Mucosa of rectum (tissue), 2 donors: ENCODE measurements around the gene SLC5A6.
A peak's percentile ranks its signal among the peaks of the same experiment; 100 is the strongest.

Experiments
- H3K27ac ChIP-seq, 2 donors: one replicate each; pipeline ENCODE4 v1.7.0; 2013; ENCODE audit warnings: inconsistent platforms in 2 of 2, low read depth in 2 of 2, low read length in 2 of 2
- H3K27me3 ChIP-seq, 2 donors: one replicate each; pipeline ENCODE4 v1.7.0; 2013; ENCODE audit warnings: low read length in 2 of 2; ENCODE audit not compliant: control insufficient read depth in 2 of 2, insufficient read depth in 2 of 2
- H3K36me3 ChIP-seq, 2 donors: one replicate each; pipeline ENCODE4 v1.7.0; 2013; ENCODE audit warnings: low read length in 2 of 2; ENCODE audit not compliant: control insufficient read depth in 2 of 2, insufficient read depth in 2 of 2
- H3K4me1 ChIP-seq, 2 donors: one replicate each; pipeline ENCODE4 v1.7.0; 2013; ENCODE audit warnings: low read length in 2 of 2, mild to moderate bottlenecking in 1 of 2; ENCODE audit not compliant: control insufficient read depth in 2 of 2, insufficient read depth in 2 of 2
- H3K4me3 ChIP-seq, 2 donors: one replicate each; pipeline ENCODE4 v1.7.0; 2013; ENCODE audit warnings: low read length in 2 of 2
- H3K9ac ChIP-seq, 2 donors: one replicate each; pipeline ENCODE4 v1.7.0; 2013; ENCODE audit warnings: low read length in 2 of 2, low read depth in 1 of 2, mild to moderate bottlenecking in 1 of 2
- H3K9me3 ChIP-seq, 2 donors: one replicate each; pipeline ENCODE4 v1.7.0; 2013; ENCODE audit warnings: low read length in 2 of 2; ENCODE audit not compliant: control insufficient read depth in 2 of 2
- donor health status: healthy.
- donor health status: Normal muscosa, but diverticular disease.

SLC5A6 gene

DNA sequence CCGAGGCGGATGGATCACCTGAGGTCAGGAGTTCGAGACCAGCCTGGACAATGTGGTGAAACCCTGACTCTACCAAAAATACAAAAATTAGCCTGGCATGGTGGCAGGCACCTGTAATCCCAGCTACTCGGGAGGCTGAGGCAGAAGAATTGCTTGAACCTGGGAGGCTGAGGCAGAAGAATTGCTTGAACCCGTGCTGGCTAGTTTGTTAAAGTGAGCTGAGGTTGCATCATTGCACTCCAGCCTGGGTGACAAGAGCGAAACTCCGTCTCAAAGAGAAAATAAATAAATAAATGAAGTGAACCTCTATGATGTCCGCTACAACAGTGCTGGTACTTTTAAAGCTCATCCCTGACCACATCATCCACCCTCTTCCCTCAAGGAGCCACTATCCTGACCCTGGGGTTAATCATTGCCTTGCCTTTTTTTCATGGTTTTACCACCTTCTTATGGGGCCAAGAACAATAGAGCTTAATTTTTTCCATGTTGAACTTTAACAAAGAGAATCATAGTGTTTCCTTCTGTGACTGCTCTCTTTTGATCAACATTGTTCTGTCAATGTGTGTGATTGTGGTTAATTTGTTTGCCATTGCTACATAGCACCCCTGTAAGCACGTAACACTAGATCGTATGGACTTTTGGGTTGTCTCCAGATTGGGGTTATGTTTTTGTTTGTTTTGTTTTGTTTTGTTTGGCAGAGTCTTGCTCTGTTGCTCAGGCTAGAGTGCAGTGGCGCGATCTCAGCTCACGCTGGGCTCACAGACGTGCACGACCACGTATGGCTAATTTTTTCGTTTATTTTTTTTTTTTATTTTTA, 17.3 kb downstream of the SLC5A6 start:
- Histone ChIP-seq H3K4me1 (no peaks in the 10 kb centered on the region), H3K4me3 (no peak overlapping the region), H3K27me3 (no peaks in the 10 kb centered on the region), H3K36me3 (no peaks in the 10 kb centered on the region), H3K27ac (no peak overlapping the region), H3K9ac (no peak overlapping the region), H3K9me3 (no peaks in the 10 kb centered on the region)

DNA sequence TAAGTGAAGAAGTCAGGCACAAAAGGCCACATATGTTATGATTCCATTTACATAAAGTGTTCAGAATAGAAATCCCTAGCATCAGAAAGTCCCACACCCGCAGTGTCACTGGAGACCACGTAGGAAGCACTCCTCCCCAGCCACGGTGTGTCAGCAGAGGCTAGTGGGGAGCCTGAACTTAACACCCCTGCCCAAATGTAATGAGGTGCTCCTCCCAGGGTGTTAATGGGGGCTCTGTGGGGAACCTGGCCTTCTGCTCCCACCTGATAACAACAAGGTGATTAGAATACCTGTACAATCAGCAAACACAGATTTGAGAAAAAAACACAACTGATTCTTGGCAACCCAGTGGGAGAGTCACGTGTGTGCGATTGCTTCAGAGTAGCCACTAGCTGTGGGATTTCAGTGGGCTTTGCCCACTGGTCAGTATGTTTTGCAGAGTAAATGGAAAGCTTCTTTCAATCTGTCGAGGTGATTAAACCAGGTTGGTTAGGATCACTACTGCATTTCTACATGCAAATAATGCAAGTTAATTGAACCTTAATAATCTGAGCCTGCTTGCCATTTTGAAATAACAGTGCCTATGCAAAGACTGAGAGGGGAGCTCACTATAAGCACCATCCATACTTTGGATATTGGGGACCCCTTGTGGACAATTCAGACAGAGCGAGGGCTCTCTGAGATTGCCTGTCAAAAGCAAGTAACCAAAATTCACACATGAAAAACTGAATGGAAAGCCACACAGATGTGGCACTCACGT, 20.8 kb downstream of the SLC5A6 start:
- Histone ChIP-seq H3K9me3 (no peaks in the 10 kb centered on the region), H3K27me3 (no peaks in the 10 kb centered on the region), H3K36me3 (no peaks in the 10 kb centered on the region), H3K27ac (no peak overlapping the region), H3K9ac (no peak overlapping the region), H3K4me1 (no peaks in the 10 kb centered on the region), H3K4me3 (no peak overlapping the region)

- Histone ChIP-seq H3K9me3 (no peaks in the 10 kb centered on the region), H3K4me1 (peaks cover under 1 to 2% of the 10 kb centered on the region in 2 donors), H3K27me3 (no peaks in the 10 kb centered on the region), H3K27ac (no peak overlapping the region), H3K9ac (no peak overlapping the region), H3K4me3 (no peak overlapping the region), H3K36me3 (no peaks in the 10 kb centered on the region)
Observed at GRCh38 chr2:27189989-27190388, 22.1 kb downstream of the SLC5A6 start.

- H3K9ac ChIP-seq = no peak overlapping the region
- no peaks in the 10 kb centered on the region for H3K9me3 ChIP-seq
- no peaks in the 10 kb centered on the region for H3K27me3 ChIP-seq
- H3K27ac ChIP-seq = peak overlapping the region in 1 of 2 donors; percentile 2
- H3K4me1 ChIP-seq = peaks cover 2% of the 10 kb centered on the region in 2 donors
- H3K4me3 ChIP-seq = no peak overlapping the region
- H3K36me3 ChIP-seq = no peaks in the 10 kb centered on the region
Observed at GRCh38 chr2:27186613-27187345, 25.3 kb downstream of the SLC5A6 start.

DNA sequence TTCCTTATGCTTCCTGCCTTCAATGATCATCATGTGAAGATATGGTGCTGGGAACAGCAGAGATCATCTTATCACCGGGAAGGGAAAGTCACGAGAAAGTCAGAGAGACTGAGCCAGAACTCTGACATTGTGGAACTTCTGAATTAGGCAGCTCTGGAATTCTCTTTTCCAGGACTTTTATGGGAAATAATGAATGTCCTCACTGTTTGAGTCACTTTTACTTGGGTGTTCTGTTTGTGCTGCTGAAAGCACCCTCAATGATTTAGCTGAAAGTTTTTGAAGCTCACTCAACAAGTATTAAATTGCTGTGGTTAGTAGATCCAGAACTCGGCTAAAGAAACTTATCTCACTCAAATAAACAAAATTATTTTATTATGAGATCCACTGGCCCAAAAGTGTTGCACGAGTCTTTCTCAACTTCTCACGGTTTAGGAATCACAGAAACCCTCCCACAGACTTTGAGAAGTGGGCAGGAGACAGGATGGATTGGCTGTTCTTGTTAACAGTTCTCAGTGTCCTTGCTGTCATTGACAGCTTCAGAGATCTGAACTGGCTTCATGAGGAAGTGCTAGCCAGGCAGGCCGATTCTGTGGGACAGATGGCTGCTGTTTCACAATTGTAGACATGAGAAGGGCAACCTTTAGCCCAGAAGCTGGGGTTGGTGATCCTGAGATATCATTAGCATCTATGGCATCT, 26.6 kb downstream of the SLC5A6 start:
- Histone ChIP-seq H3K4me3 (no peak overlapping the region), H3K27ac (peak overlapping the region; percentile 70 to 73), H3K27me3 (no peaks in the 10 kb centered on the region), H3K9me3 (no peaks in the 10 kb centered on the region), H3K36me3 (no peaks in the 10 kb centered on the region), H3K9ac (no peak overlapping the region), H3K4me1 (peaks cover 2% of the 10 kb centered on the region in 2 donors)

GRCh38 chr2:27184115-27184514, 28.0 kb downstream of the SLC5A6 start:
- H3K9me3 ChIP-seq = no peaks in the 10 kb centered on the region
- peak overlapping the region; percentile 52 to 73 for H3K27ac ChIP-seq
- no peaks in the 10 kb centered on the region for H3K27me3 ChIP-seq
- no peaks in the 10 kb centered on the region for H3K36me3 ChIP-seq
- H3K4me1 ChIP-seq = peaks cover 2% of the 10 kb centered on the region in 2 donors
- no peak overlapping the region for H3K4me3 ChIP-seq
- H3K9ac ChIP-seq = no peak overlapping the region

GRCh38 chr2:27182346-27182745, 29.7 kb downstream of the SLC5A6 start:
- H3K9ac ChIP-seq = no peak overlapping the region
- H3K27me3 ChIP-seq = no peaks in the 10 kb centered on the region
- H3K9me3 ChIP-seq = no peaks in the 10 kb centered on the region
- peaks cover 2% of the 10 kb centered on the region in 2 donors for H3K4me1 ChIP-seq
- no peaks in the 10 kb centered on the region for H3K36me3 ChIP-seq
- no peak overlapping the region for H3K4me3 ChIP-seq
- H3K27ac ChIP-seq = peak overlapping the region in 1 of 2 donors; percentile 30

DNA sequence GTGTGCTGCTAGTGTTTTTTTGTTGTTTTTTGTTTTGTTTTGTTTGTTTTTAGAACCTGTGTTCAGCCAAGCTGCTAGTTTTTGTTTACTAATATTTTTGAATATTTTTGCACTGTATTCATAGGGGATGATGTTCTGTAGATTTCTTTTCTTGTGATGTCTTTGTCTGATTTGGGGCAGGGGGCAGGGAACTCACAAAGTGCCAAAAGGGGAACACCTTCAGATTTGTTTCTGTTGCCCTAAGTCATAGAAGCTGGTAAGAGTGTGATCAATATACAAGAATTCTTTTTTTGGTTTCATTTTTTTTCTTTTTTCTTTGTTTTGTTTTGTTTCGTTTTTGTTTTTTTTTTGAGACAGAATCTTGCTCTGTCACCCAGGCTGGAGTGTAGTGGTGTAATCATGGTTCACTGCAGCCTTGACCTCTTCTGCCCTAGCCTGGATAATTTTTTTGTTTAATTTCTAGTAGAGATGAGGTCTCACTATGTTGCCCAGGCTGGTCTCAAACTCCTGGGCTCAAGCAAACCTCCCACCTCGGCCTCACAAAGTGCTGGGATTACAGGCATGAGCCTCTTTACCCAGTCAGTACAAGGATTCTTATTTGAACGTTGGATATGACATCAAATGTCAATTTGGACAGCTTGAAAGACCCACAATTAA, 32.6 kb downstream of the SLC5A6 start:
- Histone ChIP-seq H3K9ac (no peak overlapping the region), H3K4me1 (no peaks in the 10 kb centered on the region), H3K27ac (no peak overlapping the region), H3K27me3 (no peaks in the 10 kb centered on the region), H3K4me3 (no peak overlapping the region), H3K36me3 (no peaks in the 10 kb centered on the region), H3K9me3 (no peaks in the 10 kb centered on the region)

DNA sequence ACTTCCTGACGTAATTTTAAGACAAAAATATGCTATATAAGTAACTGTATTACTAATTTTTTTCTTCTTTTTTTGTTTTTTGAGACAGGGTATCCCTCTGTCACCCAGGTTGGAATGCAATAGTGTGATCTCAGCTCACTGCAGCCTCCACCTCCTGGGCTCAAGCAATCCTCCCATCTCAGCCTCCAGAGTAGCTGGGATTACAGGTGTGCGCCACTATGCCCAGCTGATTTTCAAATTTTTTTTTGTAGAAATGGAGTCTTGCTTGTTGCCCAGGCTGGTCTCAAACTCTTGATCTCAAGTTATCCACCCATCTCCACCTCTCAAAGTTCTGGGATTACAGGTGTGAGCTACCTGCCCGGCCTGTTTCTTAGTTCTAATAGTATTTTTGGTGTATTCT, 33.6 kb downstream of the SLC5A6 start:
- Histone ChIP-seq H3K9me3 (no peaks in the 10 kb centered on the region), H3K27ac (no peak overlapping the region)

More for the DNA sequence above, 33.6 kb downstream of the SLC5A6 start:
- H3K9ac ChIP-seq = no peak overlapping the region
- H3K27me3 ChIP-seq = no peaks in the 10 kb centered on the region
- no peaks in the 10 kb centered on the region for H3K4me1 ChIP-seq
- H3K4me3 ChIP-seq = no peak overlapping the region
- no peaks in the 10 kb centered on the region for H3K36me3 ChIP-seq
